Hepatocyte (in vitro differentiated cells): ENCODE data around the gene PEAK1.

Experiments used
- EZH2phosphoT487 ChIP-seq: fragments of 200-600 bp; sonication (generic); IDR thresholded peaks from one replicate; pipeline ENCODE4 v1.6.1; 2018; ENCODE audit warnings: antibody characterized with exemption, mild to moderate bottlenecking, low read depth, moderate library complexity; ENCODE audit not compliant: unreplicated experiment, severe bottlenecking
- TF ChIP-seq, protein P1 (sequence below): fragments of 200-600 bp; sonication (generic); IDR thresholded peaks from 2 replicates; pipeline ENCODE4 v1.5.1; 2016; ENCODE audit warnings: antibody characterized with exemption, mild to moderate bottlenecking; ENCODE audit not compliant: poor library complexity

DNA sequence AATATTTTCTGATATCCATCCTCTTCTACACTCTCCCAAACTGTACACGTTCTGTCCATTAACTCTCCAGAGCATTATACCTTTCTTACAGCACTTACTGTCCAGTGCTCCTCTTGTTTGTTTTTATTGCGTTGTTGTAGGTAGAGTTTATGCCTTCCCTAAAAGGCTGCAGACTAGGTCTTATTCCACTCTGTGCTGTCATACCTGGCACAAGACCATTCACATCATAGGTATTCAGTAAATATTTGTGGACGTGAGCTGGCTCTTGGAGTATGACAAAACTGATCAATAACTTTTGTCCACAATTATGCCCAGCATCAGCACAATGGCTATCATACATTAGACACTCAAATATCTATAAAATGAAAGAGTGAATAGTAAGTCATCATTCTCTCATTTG is 5.2 kb upstream of the PEAK1 start:
- TF ChIP-seq, protein P1, sequence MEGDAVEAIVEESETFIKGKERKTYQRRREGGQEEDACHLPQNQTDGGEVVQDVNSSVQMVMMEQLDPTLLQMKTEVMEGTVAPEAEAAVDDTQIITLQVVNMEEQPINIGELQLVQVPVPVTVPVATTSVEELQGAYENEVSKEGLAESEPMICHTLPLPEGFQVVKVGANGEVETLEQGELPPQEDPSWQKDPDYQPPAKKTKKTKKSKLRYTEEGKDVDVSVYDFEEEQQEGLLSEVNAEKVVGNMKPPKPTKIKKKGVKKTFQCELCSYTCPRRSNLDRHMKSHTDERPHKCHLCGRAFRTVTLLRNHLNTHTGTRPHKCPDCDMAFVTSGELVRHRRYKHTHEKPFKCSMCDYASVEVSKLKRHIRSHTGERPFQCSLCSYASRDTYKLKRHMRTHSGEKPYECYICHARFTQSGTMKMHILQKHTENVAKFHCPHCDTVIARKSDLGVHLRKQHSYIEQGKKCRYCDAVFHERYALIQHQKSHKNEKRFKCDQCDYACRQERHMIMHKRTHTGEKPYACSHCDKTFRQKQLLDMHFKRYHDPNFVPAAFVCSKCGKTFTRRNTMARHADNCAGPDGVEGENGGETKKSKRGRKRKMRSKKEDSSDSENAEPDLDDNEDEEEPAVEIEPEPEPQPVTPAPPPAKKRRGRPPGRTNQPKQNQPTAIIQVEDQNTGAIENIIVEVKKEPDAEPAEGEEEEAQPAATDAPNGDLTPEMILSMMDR: no peak
- no peak for TF ChIP-seq EZH2phosphoT487
